Sigmoid colon (tissue), 7 donors: ENCODE data around the gene RNF149. TPM values are rescaled to one million over a fixed set of nuclear protein-coding genes. Genes with fewer than 3 reads are reported as not detected.
A peak's percentile ranks its signal among the peaks of the same experiment; 100 is the strongest.

Experiments used
- DNase-seq: peaks from one replicate; pipeline ENCODE4 v3.0.0-alpha.2; 2019
- H3K27ac ChIP-seq, 4 donors: fragments of 200-600 bp; sonication (generic); one replicate each; pipeline ENCODE4 v1.5.1; 2016 to 2019; ENCODE audit warnings: mild to moderate bottlenecking in 1 of 4
- H3K27me3 ChIP-seq, 3 donors: fragments of 200-600 bp; sonication (generic); one replicate each; pipeline ENCODE4 v1.5.1; 2019; ENCODE audit warnings: mild to moderate bottlenecking in 1 of 3
- H3K36me3 ChIP-seq, 4 donors: fragments of 200-600 bp; sonication (generic); one replicate each; pipeline ENCODE4 v1.5.1; 2016 to 2019
- H3K4me1 ChIP-seq, 4 donors: fragments of 200-600 bp; sonication (generic); one replicate each; pipeline ENCODE4 v1.5.1; 2017 to 2019
- H3K4me3 ChIP-seq, 4 donors: fragments of 200-600 bp; sonication (generic); one replicate each; pipeline ENCODE4 v1.5.1; 2017 to 2019; ENCODE audit warnings: mild to moderate bottlenecking in 2 of 4, moderate library complexity in 1 of 4
- H3K9me3 ChIP-seq, 4 donors: fragments of 200-600 bp in 3 of 4; sonication (generic) in 3 of 4; one replicate each; pipeline versions ENCODE4 v1.5.1 to v1.6.1; 2013 to 2019
- EP300 ChIP-seq, 4 donors: sonication (generic); formaldehyde crosslinking; IDR thresholded peaks; one replicate each; pipeline ENCODE4 v1.6.1; 2017; ENCODE audit warnings: antibody characterized with exemption in 4 of 4
- POLR2A ChIP-seq, 2 donors: fragments of 450-650 bp; IDR thresholded peaks; one replicate each; pipeline ENCODE4 v1.6.1; 2016; ENCODE audit warnings: antibody characterized with exemption in 2 of 2, mild to moderate bottlenecking in 2 of 2, moderate library complexity in 2 of 2
- POLR2AphosphoS5 ChIP-seq, 4 donors: sonication (generic); formaldehyde crosslinking; IDR thresholded peaks; one replicate each; pipeline ENCODE4 v1.6.1; 2017; ENCODE audit warnings: antibody characterized with exemption in 4 of 4
- WGBS, 2 donors: extraction: QIAGEN DNeasy Blood & Tissue Kit; methylation state at CpG; one replicate each; pipeline ENCODE4 v1.1.7; 2013; 5-methylcytosine and 5-hydroxymethylcytosine counted together
- intact Hi-C: fragments of 100-400 bp; cut with DNase I; formaldehyde crosslinking; loops from one replicate; pipeline ENCODE4 v1.15.1; 2023
- polyA plus RNA-seq, 3 donors: library from polyadenylated mRNA; stranded (reverse); fragments of 200-250 nt; gene quantifications; one replicate each; pipeline ENCODE4 v1.2.3, GENCODE V29; 2013
- total RNA-seq, 4 donors: library from RNA; depleted of rRNA; stranded (reverse); fragments of >200 nt; gene quantifications; one replicate each; pipeline ENCODE4 v1.1.0, GENCODE V29; 2016
- TF ChIP-seq, protein P1 (sequence below), 4 experiments: fragments of 450-650 bp in 3 of 4; fragments of 200-600 bp in 1 of 4; IDR thresholded peaks; one replicate each; pipeline ENCODE4 v1.5.1; 2016 to 2019; ENCODE audit warnings: antibody characterized with exemption in 4 of 4, mild to moderate bottlenecking in 3 of 4, moderate library complexity in 2 of 4
- donor health status: healthy with polysubstance abuse.
- donor health status: Bipolar disorder and iron deficiency.
- donor health status: healthy.

The RNF149 gene
- total and polyA plus RNA-seq, 7 donors, result 11.4 to 65.4 (median 40.0) TPM

DNA sequence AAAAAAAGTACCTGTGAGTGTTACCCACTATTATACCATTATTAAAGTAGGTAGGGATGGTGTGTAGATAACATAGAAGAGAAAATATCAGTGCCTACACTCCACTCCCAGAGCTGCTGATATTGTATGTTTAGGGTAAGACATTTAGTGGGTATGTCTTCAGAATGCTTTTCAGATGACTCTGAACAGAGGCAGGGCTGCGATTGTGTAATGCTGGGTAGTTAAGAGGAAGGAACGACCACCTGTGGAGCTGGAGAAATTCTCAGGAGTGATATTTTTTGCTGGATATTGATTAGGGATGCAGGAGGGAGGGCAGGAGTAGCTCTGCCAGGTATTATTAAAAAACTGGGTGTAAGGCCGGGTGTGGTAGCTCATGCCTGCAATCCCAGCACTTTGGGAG, 53.0 kb downstream of the RNF149 start:
- H3K27ac ChIP-seq, result no peak overlapping the region
- H3K36me3 ChIP-seq, result peaks cover 0 to 24% (median 8%) of the 10 kb centered on the region in 4 donors
- TF ChIP-seq POLR2AphosphoS5 (IDR thresholded peaks at IDR 0.05) (no peak), EP300 (IDR thresholded peaks at IDR 0.05) (no peak), POLR2A (IDR thresholded peaks at IDR 0.05) (no peak)
- TF ChIP-seq, protein P1, sequence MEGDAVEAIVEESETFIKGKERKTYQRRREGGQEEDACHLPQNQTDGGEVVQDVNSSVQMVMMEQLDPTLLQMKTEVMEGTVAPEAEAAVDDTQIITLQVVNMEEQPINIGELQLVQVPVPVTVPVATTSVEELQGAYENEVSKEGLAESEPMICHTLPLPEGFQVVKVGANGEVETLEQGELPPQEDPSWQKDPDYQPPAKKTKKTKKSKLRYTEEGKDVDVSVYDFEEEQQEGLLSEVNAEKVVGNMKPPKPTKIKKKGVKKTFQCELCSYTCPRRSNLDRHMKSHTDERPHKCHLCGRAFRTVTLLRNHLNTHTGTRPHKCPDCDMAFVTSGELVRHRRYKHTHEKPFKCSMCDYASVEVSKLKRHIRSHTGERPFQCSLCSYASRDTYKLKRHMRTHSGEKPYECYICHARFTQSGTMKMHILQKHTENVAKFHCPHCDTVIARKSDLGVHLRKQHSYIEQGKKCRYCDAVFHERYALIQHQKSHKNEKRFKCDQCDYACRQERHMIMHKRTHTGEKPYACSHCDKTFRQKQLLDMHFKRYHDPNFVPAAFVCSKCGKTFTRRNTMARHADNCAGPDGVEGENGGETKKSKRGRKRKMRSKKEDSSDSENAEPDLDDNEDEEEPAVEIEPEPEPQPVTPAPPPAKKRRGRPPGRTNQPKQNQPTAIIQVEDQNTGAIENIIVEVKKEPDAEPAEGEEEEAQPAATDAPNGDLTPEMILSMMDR (IDR thresholded peaks at IDR 0.05), result no peak
- H3K9me3 ChIP-seq, result no peaks in the 10 kb centered on the region
- no peak overlapping the region for H3K4me3 ChIP-seq
- H3K27me3 ChIP-seq, result no peaks in the 10 kb centered on the region
- peaks cover 0 to 37% (median 31%) of the 10 kb centered on the region in 4 donors for H3K4me1 ChIP-seq
- no peak for DNase-seq
- intact Hi-C loops, result loop anchor here (10.0 kb wide), 1 partner anchor 1921 kb away; the partner anchor contains the start of genes EIF5B and TXNDC9
- WGBS, 2 donors, result 77 to 89% methylated on average over 3 of the region's 3 CpGs

GRCh38 chr2:101253703-101254450, 54.6 kb downstream of the RNF149 start:
- intact Hi-C loops, result loop anchor here (2.0 to 10.0 kb wide), 4 partner anchors 55 to 1919 kb away; partner anchors contain the start of genes EIF5B, RNF149, RPL31 and TXNDC9
- H3K27me3 ChIP-seq, result no peaks in the 10 kb centered on the region
- peaks cover 0 to 11% (median 3%) of the 10 kb centered on the region in 4 donors for H3K36me3 ChIP-seq
- TF ChIP-seq, protein P1 (IDR thresholded peaks at IDR 0.05), result no peak
- TF ChIP-seq EP300 (IDR thresholded peaks at IDR 0.05) (no peak), POLR2AphosphoS5 (IDR thresholded peaks at IDR 0.05) (no peak), POLR2A (IDR thresholded peaks at IDR 0.05) (no peak)
- DNase-seq, result no peak
- H3K9me3 ChIP-seq, result no peaks in the 10 kb centered on the region
- H3K4me1 ChIP-seq, result peaks cover 0 to 33% (median 31%) of the 10 kb centered on the region in 4 donors
- WGBS, 2 donors, result 13 to 23% methylated on average over 17 of the region's 17 CpGs
- H3K27ac ChIP-seq, result peak overlapping the region; percentile 88 to 97 (median 94)
- H3K4me3 ChIP-seq, result peak overlapping the region; percentile 80 to 99 (median 98)

GRCh38 chr2:101253013-101253702, 55.3 kb downstream of the RNF149 start:
- Histone ChIP-seq H3K4me1 (peaks cover 0 to 33% (median 31%) of the 10 kb centered on the region in 4 donors), H3K27ac (peak overlapping the region; percentile 88 to 97 (median 94)), H3K36me3 (peaks cover 0 to 5% (median 0%) of the 10 kb centered on the region in 4 donors), H3K9me3 (no peaks in the 10 kb centered on the region), H3K27me3 (no peaks in the 10 kb centered on the region), H3K4me3 (peak overlapping the region; percentile 80 to 99 (median 98))
- intact Hi-C loops, result loop anchor here (2.0 to 10.0 kb wide), 4 partner anchors 56 to 1918 kb away; partner anchors contain the start of genes EIF5B, RNF149, RPL31 and TXNDC9
- peak; percentile 84 for DNase-seq
- TF ChIP-seq, protein P1 (IDR thresholded peaks at IDR 0.05), result no peak
- no peak for TF ChIP-seq POLR2AphosphoS5 (IDR thresholded peaks at IDR 0.05)
- no peak for TF ChIP-seq POLR2A (IDR thresholded peaks at IDR 0.05)
- no peak for TF ChIP-seq EP300 (IDR thresholded peaks at IDR 0.05)
- 0% methylated on average over 65 of the region's 65 CpGs for WGBS, 2 donors

- Histone ChIP-seq H3K27ac (peak within 1 kb of the TSS; percentile 88 to 97 (median 94)), H3K4me1 (peaks cover 0 to 33% (median 31%) of the 10 kb centered on the region in 4 donors), H3K4me3 (peak within 1 kb of the TSS; percentile 80 to 99 (median 98)), H3K36me3 (no peaks in the 10 kb centered on the region), H3K9me3 (no peaks in the 10 kb centered on the region), H3K27me3 (no peaks in the 10 kb centered on the region)
- peak; percentile 99 for DNase-seq
- intact Hi-C loops, result loop anchor here (2.0 to 10.0 kb wide), 4 partner anchors 56 to 1918 kb away; partner anchors contain the start of genes EIF5B, RNF149, RPL31 and TXNDC9
- TF ChIP-seq, protein P1 (IDR thresholded peaks at IDR 0.05), result peak in 1 of 4 experiments; percentile 8
- TF ChIP-seq POLR2AphosphoS5 (IDR thresholded peaks at IDR 0.05), result peak; percentile 91 to 95 (median 93)
- peak; percentile 49 to 74 for TF ChIP-seq POLR2A (IDR thresholded peaks at IDR 0.05)
- no peak for TF ChIP-seq EP300 (IDR thresholded peaks at IDR 0.05)
- WGBS, 2 donors, result 1% methylated on average over 63 of the region's 63 CpGs
Observed at GRCh38 chr2:101252408-101253012, 56.0 kb downstream of the RNF149 start, which contains the start of gene CNOT11. CNOT11 (plus strand) TSS chr2:101252886; CDS start chr2:101252965, 79 bp downstream.
